Measurements from ENCODE around the gene RPGRIP1L. TPM values are rescaled to one million over a fixed set of nuclear protein-coding genes. Genes with fewer than 3 reads are reported as not detected.
"Not testable (repeated sequence)": the region's sequence is repeated elsewhere in the genome, so short reads cannot be mapped to it uniquely, and the experiment has no call there.

Gene RPGRIP1L
- total RNA-seq, 1 experiment from 2014 or later, result 20.6 TPM

GRCh38 chr16:53717577-53717976 is 13.9 kb upstream of the RPGRIP1L start:
- no peak overlapping the region for H3K4me3 ChIP-seq
- H3K9me3 ChIP-seq, result 0 out of 2 replicates have a peak, but pooled peaks cover 2% of the 10 kb centered on the region
- no peaks in the 10 kb centered on the region for H3K27me3 ChIP-seq
- DNase-seq, result no peak
- H3K36me3 ChIP-seq, result peaks cover 2% of the 10 kb centered on the region; the same call in 1 of the 2 replicates

DNA sequence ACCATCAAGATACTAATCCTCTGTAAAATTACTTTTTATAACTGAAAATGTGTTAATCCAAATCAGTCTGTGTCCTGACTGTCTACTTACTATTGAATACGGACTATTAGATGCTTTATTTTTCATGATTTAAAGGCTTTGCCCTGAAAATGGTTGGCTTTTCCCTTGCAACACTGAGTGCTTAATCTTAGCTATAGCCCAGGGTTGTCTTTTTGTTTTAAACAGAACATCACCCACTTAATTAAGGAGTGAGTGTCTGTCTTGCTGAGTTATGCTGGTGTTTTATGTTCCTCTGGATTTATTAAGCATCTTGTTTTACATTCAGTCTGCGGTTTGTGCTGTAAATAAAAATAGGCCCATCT is 11.3 kb upstream of the RPGRIP1L start:
- DNase-seq, result no peak
- H3K36me3 ChIP-seq, result peaks cover 10% of the 10 kb centered on the region
- H3K9me3 ChIP-seq, result 0 out of 2 replicates have a peak, but pooled peaks cover 2% of the 10 kb centered on the region
- H3K4me3 ChIP-seq, result no peak overlapping the region
- H3K27me3 ChIP-seq, result no peaks in the 10 kb centered on the region

- DNase-seq, result peak; percentile 77
- Histone ChIP-seq H3K4me3 (peak overlapping the region; percentile 0; the same call in 1 of the 2 replicates), H3K27me3 (no peaks in the 10 kb centered on the region), H3K9me3 (0 out of 2 replicates have a peak, but pooled peaks cover 2% of the 10 kb centered on the region), H3K36me3 (peaks cover 10% of the 10 kb centered on the region)
Observed at GRCh38 chr16:53714205-53715022, 10.8 kb upstream of the RPGRIP1L start.

- Histone ChIP-seq H3K27me3 (no peaks in the 10 kb centered on the region), H3K9me3 (0 out of 2 replicates have a peak, but pooled peaks cover under 1% of the 10 kb centered on the region), H3K4me3 (no peak overlapping the region), H3K36me3 (peaks cover 10% of the 10 kb centered on the region)
- no peak for DNase-seq
Observed at GRCh38 chr16:53713403-53714204, 9.9 kb upstream of the RPGRIP1L start.

DNA sequence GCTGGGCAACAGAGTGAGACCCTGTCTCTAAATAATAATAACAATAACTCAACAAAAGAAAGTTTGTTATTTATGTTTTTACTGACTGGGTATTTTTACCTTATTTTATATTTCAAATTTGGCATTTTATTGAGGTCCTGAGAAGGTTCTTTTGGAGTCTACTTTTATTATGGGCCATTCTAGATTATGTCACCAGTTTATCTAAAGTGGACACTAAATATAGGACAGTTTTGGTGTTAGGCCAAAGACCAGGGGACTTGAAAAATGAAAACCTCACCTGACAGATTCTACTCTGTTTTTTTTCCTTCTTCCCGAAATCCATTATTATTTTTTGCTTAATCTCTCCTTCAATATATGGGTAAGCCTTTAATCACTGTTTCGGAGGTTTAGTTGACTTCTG is 8.4 kb upstream of the RPGRIP1L start:
- Histone ChIP-seq H3K4me3 (no peak overlapping the region), H3K27me3 (no peaks in the 10 kb centered on the region), H3K36me3 (peaks cover 22% of the 10 kb centered on the region), H3K9me3 (0 out of 2 replicates have a peak, but pooled peaks cover 2% of the 10 kb centered on the region)
- no peak for DNase-seq

GRCh38 chr16:53711390-53711789 is 7.7 kb upstream of the RPGRIP1L start:
- Histone ChIP-seq H3K9me3 (0 out of 2 replicates have a peak, but pooled peaks cover 2% of the 10 kb centered on the region), H3K27me3 (no peaks in the 10 kb centered on the region), H3K36me3 (peaks cover 28% of the 10 kb centered on the region), H3K4me3 (no peak overlapping the region)
- no peak for DNase-seq

DNA sequence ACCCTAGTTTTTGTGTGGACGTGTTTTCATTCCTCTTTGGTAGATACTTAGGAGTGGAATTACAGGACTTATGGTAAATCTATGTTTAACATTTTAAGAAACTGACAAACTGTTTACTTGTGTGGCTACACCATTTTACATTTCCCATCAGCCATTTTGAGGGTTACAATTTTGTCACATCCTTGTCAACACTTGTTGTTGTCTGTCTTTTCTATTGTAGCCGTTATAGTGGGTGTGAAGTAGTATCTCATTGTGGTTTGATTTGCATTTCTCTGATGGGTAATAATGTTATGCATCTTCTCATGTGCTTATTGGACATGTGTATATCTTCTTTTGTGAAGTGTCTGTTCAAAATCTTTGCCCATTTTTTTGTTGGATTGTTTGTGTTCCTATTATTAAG is 4.8 kb upstream of the RPGRIP1L start:
- Histone ChIP-seq H3K36me3 (peaks cover 32% of the 10 kb centered on the region), H3K27me3 (no peaks in the 10 kb centered on the region), H3K4me3 (no peak overlapping the region), H3K9me3 (0 out of 2 replicates have a peak, but pooled peaks cover 2% of the 10 kb centered on the region)
- DNase-seq, result no peak

- Histone ChIP-seq H3K27me3 (no peaks in the 10 kb centered on the region), H3K4me3 (no peak overlapping the region), H3K36me3 (peaks cover 34% of the 10 kb centered on the region), H3K9me3 (0 out of 2 replicates have a peak, but pooled peaks cover 2% of the 10 kb centered on the region)
- DNase-seq, result no peak
Observed at GRCh38 chr16:53707671-53708070, 4.0 kb upstream of the RPGRIP1L start.

DNA sequence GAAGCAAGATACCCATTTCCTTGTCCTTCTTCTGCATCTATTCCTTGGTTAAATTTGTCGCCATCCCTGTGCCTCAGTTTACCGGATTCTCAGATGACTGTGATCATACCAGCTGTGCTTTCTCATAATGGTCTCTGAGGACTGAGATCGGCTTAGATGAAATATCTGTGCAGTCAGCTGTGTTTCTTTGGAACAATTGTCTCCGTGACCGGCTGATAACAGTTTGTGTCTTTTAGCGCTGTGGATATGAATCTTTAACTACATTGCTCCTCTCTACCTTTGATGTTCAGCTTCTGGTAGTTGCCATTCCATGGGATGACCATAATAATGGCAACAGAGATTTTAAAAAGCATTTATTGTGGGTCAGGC is 770 bp upstream of the RPGRIP1L start:
- H3K9me3 ChIP-seq, result 0 out of 2 replicates have a peak, but pooled peaks cover 2% of the 10 kb centered on the region
- no peak for DNase-seq
- peak overlapping the region; percentile 87 for H3K4me3 ChIP-seq
- H3K36me3 ChIP-seq, result peaks cover 54% of the 10 kb centered on the region
- H3K27me3 ChIP-seq, result no peaks in the 10 kb centered on the region

GRCh38 chr16:53698271-53698670 is 5.4 kb downstream of the RPGRIP1L start:
- H3K4me3 ChIP-seq, DNase-seq: not testable (repeated sequence)

DNA sequence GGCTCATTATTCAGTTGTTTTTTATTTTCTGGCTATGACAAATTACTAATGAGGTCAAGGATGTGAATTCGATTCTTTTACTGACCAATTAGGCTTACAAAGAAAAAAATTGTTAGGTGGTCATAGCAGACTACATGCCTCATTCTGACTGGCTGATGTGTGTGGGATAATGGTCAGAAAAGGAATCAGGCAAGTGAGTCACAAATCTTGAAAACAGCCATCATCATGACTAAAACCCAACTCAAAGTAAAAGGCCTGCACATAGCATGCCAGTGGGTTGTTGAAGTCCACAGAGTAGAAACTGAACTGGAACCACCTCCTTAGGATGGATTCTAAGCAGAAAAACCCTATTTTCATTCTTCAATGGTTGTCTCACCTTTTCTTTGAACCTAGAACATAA is 8.6 kb downstream of the RPGRIP1L start:
- peaks cover 67% of the 10 kb centered on the region for H3K36me3 ChIP-seq
- DNase-seq, result peak; percentile 31
- no peaks in the 10 kb centered on the region for H3K27me3 ChIP-seq
- no peak overlapping the region for H3K4me3 ChIP-seq
- peaks cover 3% of the 10 kb centered on the region; the same call in 1 of the 2 replicates for H3K9me3 ChIP-seq

More at GRCh38 chr16:53698271-53698670, 5.4 kb downstream of the RPGRIP1L start:
- not testable (repeated sequence) for H3K9me3 ChIP-seq, H3K27me3 ChIP-seq
- H3K36me3 ChIP-seq, result peaks cover 68% of the 10 kb centered on the region

GRCh38 chr16:53693320-53693719 is 10.3 kb downstream of the RPGRIP1L start:
- Histone ChIP-seq H3K4me3 (no peak overlapping the region), H3K36me3 (peaks cover 67% of the 10 kb centered on the region), H3K27me3 (no peaks in the 10 kb centered on the region), H3K9me3 (peaks cover 3% of the 10 kb centered on the region; the same call in 1 of the 2 replicates)
- DNase-seq, result no peak

DNA sequence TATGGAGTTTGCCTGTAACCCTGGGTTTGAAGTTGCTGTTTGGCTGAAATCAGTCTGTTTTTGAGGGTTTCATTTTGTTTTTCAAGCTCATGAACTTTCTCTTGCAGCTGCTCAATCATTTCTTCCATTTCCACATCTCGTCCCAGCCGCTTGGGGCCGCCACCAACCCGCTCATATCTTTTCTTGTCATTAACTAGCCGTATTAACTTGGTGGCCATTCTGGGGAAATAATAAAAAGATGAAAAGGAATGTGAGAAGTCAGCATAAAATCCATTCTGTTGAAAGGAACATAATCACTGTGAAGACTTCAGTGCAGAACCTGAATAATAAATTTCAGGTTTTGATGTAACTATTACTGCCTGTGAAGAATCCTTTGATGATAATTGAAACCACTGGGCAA is 11.5 kb downstream of the RPGRIP1L start:
- DNase-seq, result no peak
- H3K36me3 ChIP-seq, result peaks cover 70% of the 10 kb centered on the region

GRCh38 chr16:53690771-53691170 is 12.9 kb downstream of the RPGRIP1L start:
- no peaks in the 10 kb centered on the region for H3K27me3 ChIP-seq
- no peak for DNase-seq
- H3K4me3 ChIP-seq, result no peak overlapping the region
- no peaks in the 10 kb centered on the region for H3K9me3 ChIP-seq
- H3K36me3 ChIP-seq, result peaks cover 73% of the 10 kb centered on the region

More for the DNA sequence above, 11.5 kb downstream of the RPGRIP1L start:
- Histone ChIP-seq H3K4me3 (no peak overlapping the region), H3K9me3 (peaks cover under 1% of the 10 kb centered on the region; the same call in 1 of the 2 replicates), H3K27me3 (no peaks in the 10 kb centered on the region)

- no peak for DNase-seq
- H3K9me3 ChIP-seq, result no peaks in the 10 kb centered on the region
- peaks cover 76% of the 10 kb centered on the region for H3K36me3 ChIP-seq
- no peak overlapping the region for H3K4me3 ChIP-seq
- no peaks in the 10 kb centered on the region for H3K27me3 ChIP-seq
Observed at GRCh38 chr16:53689636-53690035, 14.0 kb downstream of the RPGRIP1L start.

DNA sequence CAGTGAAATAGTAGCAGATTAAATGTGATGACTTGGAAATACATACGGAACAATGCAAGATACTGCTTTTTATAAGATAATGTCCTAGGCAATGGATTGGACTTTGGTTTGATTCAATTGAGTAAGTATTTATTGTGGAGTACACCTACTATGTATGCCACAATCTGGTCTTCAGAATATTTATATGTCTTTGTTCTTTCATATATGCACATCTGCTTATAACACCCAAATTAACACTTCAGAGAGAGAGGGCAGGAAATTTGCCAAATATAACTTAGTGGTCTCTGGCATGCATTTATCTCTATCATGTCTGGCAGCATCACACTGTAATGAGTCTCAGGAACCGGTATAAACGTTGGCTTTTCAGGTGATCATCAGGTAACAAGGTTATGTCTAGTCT is 16.9 kb downstream of the RPGRIP1L start:
- Histone ChIP-seq H3K27me3 (no peaks in the 10 kb centered on the region), H3K9me3 (no peaks in the 10 kb centered on the region), H3K36me3 (peaks cover 68% of the 10 kb centered on the region), H3K4me3 (no peak overlapping the region)
- DNase-seq, result no peak

DNA sequence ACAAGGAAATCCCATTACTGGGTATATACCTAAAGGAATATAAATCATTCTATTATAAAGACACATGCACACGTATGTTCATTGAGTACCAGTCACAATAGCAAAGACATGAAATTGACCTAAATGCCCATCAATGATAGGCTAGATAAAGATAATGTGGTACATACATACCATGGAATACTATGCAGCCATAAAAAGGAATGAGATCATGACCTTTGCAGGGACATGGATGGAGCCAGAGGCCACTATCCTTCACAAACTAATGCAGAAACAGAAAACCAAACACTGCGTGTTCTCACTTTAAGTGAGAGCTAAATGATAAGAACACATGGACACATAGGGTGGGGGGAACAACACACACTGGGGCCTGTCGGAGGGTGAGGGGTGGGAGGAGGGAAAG is 18.3 kb downstream of the RPGRIP1L start:
- H3K27me3 ChIP-seq, H3K9me3 ChIP-seq, H3K4me3 ChIP-seq, DNase-seq: not testable (repeated sequence)
- peaks cover 71% of the 10 kb centered on the region for H3K36me3 ChIP-seq

Measured in MG63 (cell line).